Hepatocyte (in vitro differentiated cells): Measurements from ENCODE around the gene GMDS. TPM values are rescaled to one million over a fixed set of nuclear protein-coding genes. Genes with fewer than 3 reads are reported as not detected.

Source experiments
- DNase-seq: peaks from one replicate; pipeline ENCODE4 v3.0.0-alpha.2; 2016; ENCODE audit warnings: low spot score
- H2AFZ ChIP-seq: fragments of 200-600 bp; sonication (generic); 2 replicates; pipeline ENCODE4 v1.6.0; 2016; ENCODE audit warnings: antibody characterized with exemption, mild to moderate bottlenecking
- H3K27ac ChIP-seq: fragments of 200-600 bp; sonication (generic); 2 replicates; pipeline ENCODE4 v1.5.1; 2016; ENCODE audit warnings: mild to moderate bottlenecking
- H3K27me3 ChIP-seq: fragments of 200-600 bp; sonication (generic); 2 replicates; pipeline ENCODE4 v1.6.1; 2016
- H3K36me3 ChIP-seq: fragments of 200-600 bp; sonication (generic); replicated peaks from 2 replicates; pipeline ENCODE4 v1.5.1; 2016; ENCODE audit warnings: low read depth; ENCODE audit not compliant: insufficient read depth
- H3K4me1 ChIP-seq: fragments of 200-600 bp; sonication (generic); 2 replicates; pipeline ENCODE4 v1.5.1; 2016; ENCODE audit warnings: mild to moderate bottlenecking, moderate library complexity; ENCODE audit not compliant: insufficient read depth
- H3K4me2 ChIP-seq: fragments of 200-600 bp; sonication (generic); 2 replicates; pipeline ENCODE4 v1.6.0; 2016
- H3K4me3 ChIP-seq: fragments of 200-600 bp; sonication (generic); 2 replicates; pipeline ENCODE4 v1.5.1; 2016; ENCODE audit warnings: mild to moderate bottlenecking
- H3K79me2 ChIP-seq: fragments of 200-600 bp; sonication (generic); 2 replicates; pipeline ENCODE4 v1.6.0; 2017; ENCODE audit warnings: mild to moderate bottlenecking
- H3K9me2 ChIP-seq: fragments of 200-600 bp; sonication (generic); replicated peaks from 2 replicates; pipeline ENCODE4 v1.6.0; 2017; ENCODE audit warnings: mild to moderate bottlenecking; ENCODE audit not compliant: insufficient read depth
- H3K9me3 ChIP-seq: fragments of 200-600 bp; sonication (generic); 2 replicates; pipeline ENCODE4 v1.5.1; 2016; ENCODE audit warnings: low read depth, mild to moderate bottlenecking
- H4K20me1 ChIP-seq: fragments of 200-600 bp; sonication (generic); 2 replicates; pipeline ENCODE4 v1.6.0; 2016; ENCODE audit warnings: mild to moderate bottlenecking; ENCODE audit not compliant: insufficient read depth, poor library complexity, severe bottlenecking
- CTCF ChIP-seq: fragments of 200-600 bp; sonication (generic); IDR thresholded peaks from 2 replicates; pipeline ENCODE4 v1.5.1; 2016; ENCODE audit warnings: antibody characterized with exemption, mild to moderate bottlenecking; ENCODE audit not compliant: poor library complexity
- EZH2 ChIP-seq: fragments of 200-600 bp; sonication (generic); IDR thresholded peaks from 2 replicates; pipeline ENCODE4 v1.6.1; 2016; ENCODE audit warnings: antibody characterized with exemption, mild to moderate bottlenecking, borderline replicate concordance
- EZH2phosphoT487 ChIP-seq: fragments of 200-600 bp; sonication (generic); IDR thresholded peaks from one replicate; pipeline ENCODE4 v1.6.1; 2018; ENCODE audit warnings: antibody characterized with exemption, mild to moderate bottlenecking, low read depth, moderate library complexity; ENCODE audit not compliant: unreplicated experiment, severe bottlenecking
- WGBS: methylation state at CpG from one replicate; pipeline ENCODE4 v1.1.6; 2016; ENCODE audit warnings: low lambda C conversion rate; ENCODE audit errors: missing lambda C conversion rate; 5-methylcytosine and 5-hydroxymethylcytosine counted together
- polyA plus RNA-seq: library from polyadenylated mRNA; unstranded; fragments of >200 nt; fragmentation: Nextera tagmentation; extraction: Ambion mirVana; gene quantifications from 2 replicates; pipeline ENCODE4 v1.2.1, GENCODE V29; 2016
- total RNA-seq: library from RNA; depleted of rRNA; stranded (reverse); fragments of >200 nt; gene quantifications from 2 replicates; pipeline ENCODE4 v1.2.3, GENCODE V29; 2014

The GMDS gene
- total and polyA plus RNA-seq, 2 experiments from 2014 or later = 20.7 to 32.6 TPM

GRCh38 chr6:1603708-1604107 is 641.7 kb downstream of the GMDS start:
- H3K36me3 ChIP-seq = no peaks in the 10 kb centered on the region
- H3K27ac ChIP-seq = no peak overlapping the region
- H3K9me2 ChIP-seq = no peaks in the 10 kb centered on the region
- H3K27me3 ChIP-seq = peaks cover 78% of the 10 kb centered on the region
- no peaks in the 10 kb centered on the region for H4K20me1 ChIP-seq
- no peaks in the 10 kb centered on the region for H3K9me3 ChIP-seq
- WGBS = 78% methylated on average over 15 of the region's 15 CpGs
- no peaks in the 10 kb centered on the region for H3K79me2 ChIP-seq
- H3K4me1 ChIP-seq = peaks cover 18% of the 10 kb centered on the region
- H2AFZ ChIP-seq = no peak overlapping the region
- DNase-seq = no peak
- peak overlapping the region; percentile 97 for H3K4me2 ChIP-seq
- H3K4me3 ChIP-seq = no peak overlapping the region
- TF ChIP-seq EZH2phosphoT487 (no peak), CTCF (no peak), EZH2 (no peak)

DNA sequence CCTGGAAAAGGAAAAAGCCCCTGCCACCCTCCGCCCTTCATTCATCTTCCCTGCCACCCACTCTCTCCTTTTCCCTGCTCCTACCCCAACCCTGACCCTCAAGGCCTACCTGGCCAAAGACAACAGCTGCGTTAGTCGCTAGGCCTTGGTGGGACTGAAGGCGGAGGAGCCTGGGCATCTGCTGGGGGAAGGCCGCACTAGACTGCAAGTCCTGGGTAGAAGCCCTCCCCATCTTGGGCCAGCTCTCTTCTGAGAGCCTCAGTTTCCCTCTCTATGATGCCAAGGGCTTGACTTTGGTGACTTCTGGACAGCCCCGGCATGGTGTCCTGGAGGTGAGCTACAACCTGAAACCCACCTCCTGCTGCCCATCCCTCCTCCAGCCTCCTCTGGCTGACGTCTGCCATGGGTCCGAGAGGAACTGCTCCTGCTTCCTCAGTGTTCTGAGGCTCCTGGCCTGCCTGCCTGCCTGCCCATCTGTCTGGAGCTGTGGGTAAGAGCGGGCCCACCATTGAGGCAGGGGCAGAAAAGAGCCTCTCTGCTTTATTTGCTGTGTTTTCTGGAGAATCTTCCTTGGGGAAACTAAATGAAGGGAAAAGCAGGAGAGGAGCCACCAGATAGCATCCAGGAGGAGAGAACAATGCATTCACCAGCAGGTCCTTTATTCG is 643.2 kb downstream of the GMDS start:
- no peak overlapping the region for H2AFZ ChIP-seq

GRCh38 chr6:1601158-1602048 is 644.0 kb downstream of the GMDS start:
- 91% methylated on average over 49 of the region's 60 CpGs for WGBS
- H4K20me1 ChIP-seq = no peaks in the 10 kb centered on the region
- no peak for DNase-seq
- no peaks in the 10 kb centered on the region for H3K9me3 ChIP-seq
- peaks cover 55% of the 10 kb centered on the region for H3K27me3 ChIP-seq
- H2AFZ ChIP-seq = no peak overlapping the region
- peaks cover 12% of the 10 kb centered on the region for H3K4me1 ChIP-seq
- no peak overlapping the region for H3K27ac ChIP-seq
- no peaks in the 10 kb centered on the region for H3K36me3 ChIP-seq
- no peak for TF ChIP-seq CTCF
- TF ChIP-seq EZH2phosphoT487 = no peak
- no peak for TF ChIP-seq EZH2
- no peak overlapping the region for H3K4me3 ChIP-seq
- H3K79me2 ChIP-seq = no peaks in the 10 kb centered on the region
- H3K4me2 ChIP-seq = no peak overlapping the region
- H3K9me2 ChIP-seq = no peaks in the 10 kb centered on the region

More for the DNA sequence above, 643.2 kb downstream of the GMDS start:
- no peaks in the 10 kb centered on the region for H4K20me1 ChIP-seq
- H3K4me1 ChIP-seq = peaks cover 12% of the 10 kb centered on the region
- no peaks in the 10 kb centered on the region for H3K9me2 ChIP-seq
- no peak for DNase-seq
- H3K36me3 ChIP-seq = no peaks in the 10 kb centered on the region
- no peak for TF ChIP-seq CTCF
- TF ChIP-seq EZH2 = no peak
- no peak for TF ChIP-seq EZH2phosphoT487
- H3K9me3 ChIP-seq = no peaks in the 10 kb centered on the region
- H3K27me3 ChIP-seq = peaks cover 63% of the 10 kb centered on the region
- no peak overlapping the region for H3K4me3 ChIP-seq
- WGBS = 95% methylated on average over 10 of the region's 10 CpGs
- no peak overlapping the region for H3K27ac ChIP-seq
- no peaks in the 10 kb centered on the region for H3K79me2 ChIP-seq
- no peak overlapping the region for H3K4me2 ChIP-seq
